Measurements from ENCODE around the gene PRKCA.

DNA sequence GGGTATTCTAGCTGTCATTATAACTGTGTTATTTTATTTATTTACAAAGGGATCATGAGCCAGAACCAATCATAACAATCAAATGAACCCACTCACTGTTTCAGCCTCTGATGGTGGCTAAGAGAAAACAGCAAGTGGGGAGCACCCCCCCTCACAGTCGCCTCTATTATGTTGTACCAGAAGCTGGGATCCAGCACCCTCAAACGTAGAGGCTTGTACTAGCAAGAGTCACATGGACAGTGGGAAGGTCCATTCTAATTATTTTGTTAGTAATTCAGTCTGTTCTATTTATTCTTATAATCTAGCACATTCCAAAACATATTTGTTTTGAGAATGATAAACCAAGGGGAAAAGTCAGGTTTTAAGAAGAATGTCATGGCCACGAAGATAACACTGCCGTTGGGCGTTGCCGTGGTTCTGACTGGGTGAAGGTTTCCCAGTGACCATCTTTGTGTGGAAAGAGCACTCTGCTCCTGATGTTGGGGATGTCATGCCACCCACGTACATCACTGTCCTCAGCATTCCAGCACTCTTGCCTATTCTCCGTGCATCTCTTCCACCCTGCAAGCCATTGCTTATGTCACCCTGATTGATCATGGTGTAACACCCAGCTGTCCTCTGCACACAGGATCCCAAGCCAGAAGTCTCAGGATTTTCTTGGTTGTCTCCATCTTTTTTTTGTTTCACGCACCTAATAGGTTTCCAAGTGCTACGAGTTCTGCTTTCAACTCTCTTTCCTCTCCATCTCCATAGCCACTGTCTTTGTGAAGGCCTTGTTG lies 205.8 kb downstream of the PRKCA start:
- TF ChIP-seq FOXK2 (IDR thresholded peaks at IDR 0.05): no peak
- no peak for TF ChIP-seq NR2C2 (IDR thresholded peaks at IDR 0.05; ENCODE audit: borderline replicate concordance, control insufficient read depth, insufficient read length, low read depth)
- TF ChIP-seq, protein P1, sequence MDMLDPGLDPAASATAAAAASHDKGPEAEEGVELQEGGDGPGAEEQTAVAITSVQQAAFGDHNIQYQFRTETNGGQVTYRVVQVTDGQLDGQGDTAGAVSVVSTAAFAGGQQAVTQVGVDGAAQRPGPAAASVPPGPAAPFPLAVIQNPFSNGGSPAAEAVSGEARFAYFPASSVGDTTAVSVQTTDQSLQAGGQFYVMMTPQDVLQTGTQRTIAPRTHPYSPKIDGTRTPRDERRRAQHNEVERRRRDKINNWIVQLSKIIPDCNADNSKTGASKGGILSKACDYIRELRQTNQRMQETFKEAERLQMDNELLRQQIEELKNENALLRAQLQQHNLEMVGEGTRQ (IDR thresholded peaks at IDR 0.05; ENCODE audit: borderline replicate concordance, low read depth, low read length): no peak
- TF ChIP-seq, protein P2, sequence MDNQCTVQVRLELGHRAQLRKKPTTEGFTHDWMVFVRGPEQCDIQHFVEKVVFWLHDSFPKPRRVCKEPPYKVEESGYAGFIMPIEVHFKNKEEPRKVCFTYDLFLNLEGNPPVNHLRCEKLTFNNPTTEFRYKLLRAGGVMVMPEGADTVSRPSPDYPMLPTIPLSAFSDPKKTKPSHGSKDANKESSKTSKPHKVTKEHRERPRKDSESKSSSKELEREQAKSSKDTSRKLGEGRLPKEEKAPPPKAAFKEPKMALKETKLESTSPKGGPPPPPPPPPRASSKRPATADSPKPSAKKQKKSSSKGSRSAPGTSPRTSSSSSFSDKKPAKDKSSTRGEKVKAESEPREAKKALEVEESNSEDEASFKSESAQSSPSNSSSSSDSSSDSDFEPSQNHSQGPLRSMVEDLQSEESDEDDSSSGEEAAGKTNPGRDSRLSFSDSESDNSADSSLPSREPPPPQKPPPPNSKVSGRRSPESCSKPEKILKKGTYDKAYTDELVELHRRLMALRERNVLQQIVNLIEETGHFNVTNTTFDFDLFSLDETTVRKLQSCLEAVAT (IDR thresholded peaks at IDR 0.05): no peak
- no peak for TF ChIP-seq RAD21 (IDR thresholded peaks at IDR 0.05; ENCODE audit: insufficient read depth, low read depth, low read length)
- TF ChIP-seq EZH2 (IDR thresholded peaks at IDR 0.05; ENCODE audit: borderline replicate concordance, control insufficient read depth, low read depth, low read length): no peak
- TF ChIP-seq, protein P3, sequence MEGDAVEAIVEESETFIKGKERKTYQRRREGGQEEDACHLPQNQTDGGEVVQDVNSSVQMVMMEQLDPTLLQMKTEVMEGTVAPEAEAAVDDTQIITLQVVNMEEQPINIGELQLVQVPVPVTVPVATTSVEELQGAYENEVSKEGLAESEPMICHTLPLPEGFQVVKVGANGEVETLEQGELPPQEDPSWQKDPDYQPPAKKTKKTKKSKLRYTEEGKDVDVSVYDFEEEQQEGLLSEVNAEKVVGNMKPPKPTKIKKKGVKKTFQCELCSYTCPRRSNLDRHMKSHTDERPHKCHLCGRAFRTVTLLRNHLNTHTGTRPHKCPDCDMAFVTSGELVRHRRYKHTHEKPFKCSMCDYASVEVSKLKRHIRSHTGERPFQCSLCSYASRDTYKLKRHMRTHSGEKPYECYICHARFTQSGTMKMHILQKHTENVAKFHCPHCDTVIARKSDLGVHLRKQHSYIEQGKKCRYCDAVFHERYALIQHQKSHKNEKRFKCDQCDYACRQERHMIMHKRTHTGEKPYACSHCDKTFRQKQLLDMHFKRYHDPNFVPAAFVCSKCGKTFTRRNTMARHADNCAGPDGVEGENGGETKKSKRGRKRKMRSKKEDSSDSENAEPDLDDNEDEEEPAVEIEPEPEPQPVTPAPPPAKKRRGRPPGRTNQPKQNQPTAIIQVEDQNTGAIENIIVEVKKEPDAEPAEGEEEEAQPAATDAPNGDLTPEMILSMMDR (IDR thresholded peaks at IDR 0.05 in 2 of 3, conservative IDR thresholded peaks at IDR 0.05 in 1 of 3; ENCODE audit: control insufficient read depth in 2 of 3, extremely low read depth in 1 of 3, insufficient read depth in 1 of 3, low read depth in 3 of 3, low read length in 3 of 3): no peak
- no peak for TF ChIP-seq FOS (IDR thresholded peaks at IDR 0.05; ENCODE audit: borderline replicate concordance, extremely low read depth, insufficient read length)
- TF ChIP-seq CBX5 (IDR thresholded peaks at IDR 0.05; ENCODE audit: low read depth): no peak
- TF ChIP-seq, protein P4, sequence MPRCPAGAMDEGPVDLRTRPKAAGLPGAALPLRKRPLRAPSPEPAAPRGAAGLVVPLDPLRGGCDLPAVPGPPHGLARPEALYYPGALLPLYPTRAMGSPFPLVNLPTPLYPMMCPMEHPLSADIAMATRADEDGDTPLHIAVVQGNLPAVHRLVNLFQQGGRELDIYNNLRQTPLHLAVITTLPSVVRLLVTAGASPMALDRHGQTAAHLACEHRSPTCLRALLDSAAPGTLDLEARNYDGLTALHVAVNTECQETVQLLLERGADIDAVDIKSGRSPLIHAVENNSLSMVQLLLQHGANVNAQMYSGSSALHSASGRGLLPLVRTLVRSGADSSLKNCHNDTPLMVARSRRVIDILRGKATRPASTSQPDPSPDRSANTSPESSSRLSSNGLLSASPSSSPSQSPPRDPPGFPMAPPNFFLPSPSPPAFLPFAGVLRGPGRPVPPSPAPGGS (IDR thresholded peaks at IDR 0.05; ENCODE audit: borderline replicate concordance, insufficient read depth, low read depth, low read length, poor library complexity, severe bottlenecking): no peak
- no peak for TF ChIP-seq SPI1 (IDR thresholded peaks at IDR 0.05; ENCODE audit: borderline replicate concordance, insufficient read depth, low read depth, low read length)

All from GM12878 (cell line).